ENCODE results near the gene SMAD7. TPM values are rescaled to one million over a fixed set of nuclear protein-coding genes. Genes with fewer than 3 reads are reported as not detected.
A peak's percentile ranks its signal among the peaks of the same experiment; 100 is the strongest.

SMAD7 gene
- total RNA-seq, 1 donor from 2014 or later, result 6.9 TPM

- ChIA-PET CTCF (no interaction called here), POLR2A (no interaction called here)
- DNase-seq (no peak), ATAC-seq (ENCODE audit: low read depth) (no peak)
- Mint-ChIP-seq H3K27ac (no peak overlapping the region), H3K9me3 (no peaks in the 10 kb centered on the region), H3K4me3 (no peak overlapping the region), H3K27me3 (no peaks in the 10 kb centered on the region), H3K36me3 (ENCODE audit: low read depth) (no peaks in the 10 kb centered on the region), H3K4me1 (peaks cover 17% of the 10 kb centered on the region)
- TF ChIP-seq, protein P1, sequence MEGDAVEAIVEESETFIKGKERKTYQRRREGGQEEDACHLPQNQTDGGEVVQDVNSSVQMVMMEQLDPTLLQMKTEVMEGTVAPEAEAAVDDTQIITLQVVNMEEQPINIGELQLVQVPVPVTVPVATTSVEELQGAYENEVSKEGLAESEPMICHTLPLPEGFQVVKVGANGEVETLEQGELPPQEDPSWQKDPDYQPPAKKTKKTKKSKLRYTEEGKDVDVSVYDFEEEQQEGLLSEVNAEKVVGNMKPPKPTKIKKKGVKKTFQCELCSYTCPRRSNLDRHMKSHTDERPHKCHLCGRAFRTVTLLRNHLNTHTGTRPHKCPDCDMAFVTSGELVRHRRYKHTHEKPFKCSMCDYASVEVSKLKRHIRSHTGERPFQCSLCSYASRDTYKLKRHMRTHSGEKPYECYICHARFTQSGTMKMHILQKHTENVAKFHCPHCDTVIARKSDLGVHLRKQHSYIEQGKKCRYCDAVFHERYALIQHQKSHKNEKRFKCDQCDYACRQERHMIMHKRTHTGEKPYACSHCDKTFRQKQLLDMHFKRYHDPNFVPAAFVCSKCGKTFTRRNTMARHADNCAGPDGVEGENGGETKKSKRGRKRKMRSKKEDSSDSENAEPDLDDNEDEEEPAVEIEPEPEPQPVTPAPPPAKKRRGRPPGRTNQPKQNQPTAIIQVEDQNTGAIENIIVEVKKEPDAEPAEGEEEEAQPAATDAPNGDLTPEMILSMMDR (IDR thresholded peaks at IDR 0.05), result no peak
- intact Hi-C loops (cut with micrococcal nuclease), result loop anchor here (2.0 kb wide), 1 partner anchor 32 kb away; no protein-coding TSS in a partner anchor
Measured at GRCh38 chr18:48896326-48896874, 54.4 kb downstream of the SMAD7 start.

GRCh38 chr18:48894799-48895346 is 55.9 kb downstream of the SMAD7 start:
- TF ChIP-seq, protein P1 (IDR thresholded peaks at IDR 0.05), result no peak
- Mint-ChIP-seq H3K9me3 (no peaks in the 10 kb centered on the region), H3K4me3 (no peak overlapping the region), H3K27ac (no peak overlapping the region), H3K4me1 (peaks cover 13% of the 10 kb centered on the region), H3K36me3 (ENCODE audit: low read depth) (no peaks in the 10 kb centered on the region), H3K27me3 (no peaks in the 10 kb centered on the region)
- DNase-seq, result no peak
- intact Hi-C loops (cut with micrococcal nuclease), result no loop called here
- ChIA-PET CTCF (interaction anchor here (1.2 kb wide), 1 partner anchor 26 kb away, joined by 3 read pairs; no protein-coding TSS in a partner anchor), POLR2A (no interaction called here)
- ATAC-seq (ENCODE audit: low read depth), result no peak

DNA sequence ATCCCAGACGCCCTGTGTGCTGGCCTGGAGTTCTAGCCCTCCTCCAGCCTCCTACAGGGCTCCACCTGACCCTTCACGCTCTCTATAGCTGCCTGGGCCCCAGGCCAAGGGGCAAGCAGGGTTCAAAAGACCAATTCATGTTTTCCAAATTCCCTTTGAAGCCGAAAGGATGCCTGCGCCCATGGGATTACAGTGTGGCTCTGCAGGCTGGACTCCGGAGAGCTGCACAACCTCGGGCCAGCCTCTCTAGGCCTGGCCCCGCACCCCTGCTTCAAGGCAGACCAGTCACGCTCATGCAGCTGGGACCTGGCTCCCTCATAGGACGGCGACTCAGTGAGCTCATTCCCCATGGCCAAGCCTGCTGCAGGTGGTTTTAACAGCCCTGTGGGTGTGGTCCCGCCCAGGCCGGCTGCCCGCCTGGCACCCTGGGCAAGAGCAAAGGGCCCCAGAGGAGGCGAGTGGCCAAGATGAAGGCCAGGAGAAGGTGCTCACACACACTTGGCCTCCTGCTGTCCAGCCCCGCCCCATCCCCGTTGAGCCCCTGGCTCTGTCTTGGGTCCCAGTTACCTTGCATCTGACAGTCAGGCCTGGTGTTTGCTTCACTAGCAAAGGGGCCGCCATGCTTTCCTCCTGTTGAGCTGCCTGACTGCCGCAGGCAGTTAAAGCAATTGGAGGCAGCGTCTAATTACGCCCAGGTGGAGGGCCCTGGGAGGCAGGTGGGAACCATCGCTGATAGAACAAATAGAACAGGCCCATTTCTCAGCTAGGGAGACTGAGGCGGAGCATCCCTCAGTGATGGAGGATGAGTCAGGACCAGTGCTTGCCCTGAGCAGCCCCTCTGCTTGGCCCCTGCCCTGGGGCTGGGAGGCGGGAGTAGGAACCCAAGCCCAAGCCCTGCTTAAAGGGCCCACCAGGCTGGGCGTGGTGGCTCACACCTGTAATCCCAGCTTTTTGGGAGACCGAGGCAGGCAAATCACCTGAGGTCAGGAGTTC is 56.9 kb downstream of the SMAD7 start:
- Mint-ChIP-seq H3K4me1 (peaks cover 13% of the 10 kb centered on the region), H3K9me3 (no peaks in the 10 kb centered on the region), H3K4me3 (no peak overlapping the region), H3K27ac (no peak overlapping the region), H3K27me3 (no peaks in the 10 kb centered on the region), H3K36me3 (ENCODE audit: low read depth) (no peaks in the 10 kb centered on the region)
- intact Hi-C loops (cut with micrococcal nuclease), result no loop called here
- TF ChIP-seq, protein P1 (IDR thresholded peaks at IDR 0.05), result no peak
- CTCF ChIA-PET, result interaction anchor here (0.6 kb wide), 1 partner anchor 553 kb away, joined by 3 read pairs; no protein-coding TSS in a partner anchor
- peak; percentile 11 for DNase-seq
- ATAC-seq (ENCODE audit: low read depth), result no peak
- POLR2A ChIA-PET, result no interaction called here

DNA sequence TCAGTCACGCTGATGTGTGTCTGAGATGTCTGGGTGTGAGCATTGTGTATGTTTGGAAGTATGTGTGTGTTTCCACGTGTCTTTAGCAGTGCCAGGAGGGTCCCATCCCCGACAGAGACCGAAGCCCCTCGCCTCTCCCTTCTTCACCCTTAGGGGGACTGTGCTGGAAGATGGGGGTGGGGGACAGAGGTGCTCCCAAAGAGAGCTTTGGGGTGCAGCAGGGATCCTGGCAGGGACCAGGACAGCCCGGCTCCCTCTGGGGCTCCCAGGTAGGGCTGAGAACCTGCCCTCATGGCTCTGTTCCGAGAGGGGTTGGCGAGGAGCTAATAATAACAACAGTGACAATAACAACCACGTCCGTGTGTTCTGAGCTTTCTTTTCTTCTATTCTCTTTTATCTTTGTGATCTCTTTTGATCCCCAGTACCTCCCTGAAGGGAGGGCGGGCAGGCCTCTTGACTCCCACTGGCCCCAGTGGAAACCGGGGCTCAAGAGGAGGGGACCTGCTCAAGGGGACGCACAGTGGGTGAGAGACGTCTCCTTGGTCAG is 57.6 kb downstream of the SMAD7 start:
- H3K27ac Mint-ChIP-seq, result no peak overlapping the region
- POLR2A ChIA-PET, result no interaction called here
- H3K4me1 Mint-ChIP-seq, result peaks cover 13% of the 10 kb centered on the region
- intact Hi-C loops (cut with micrococcal nuclease), result no loop called here
- H3K9me3 Mint-ChIP-seq, result no peaks in the 10 kb centered on the region
- peak; percentile 5 for DNase-seq
- ATAC-seq (ENCODE audit: low read depth), result no peak
- H3K27me3 Mint-ChIP-seq, result no peaks in the 10 kb centered on the region
- CTCF ChIA-PET, result interaction anchor here (0.6 kb wide), 1 partner anchor 554 kb away, joined by 3 read pairs; no protein-coding TSS in a partner anchor
- no peaks in the 10 kb centered on the region for H3K36me3 Mint-ChIP-seq (ENCODE audit: low read depth)
- no peak overlapping the region for H3K4me3 Mint-ChIP-seq
- TF ChIP-seq, protein P1 (IDR thresholded peaks at IDR 0.05), result no peak
